ENCODE measurements around the gene RHOG.

DNA sequence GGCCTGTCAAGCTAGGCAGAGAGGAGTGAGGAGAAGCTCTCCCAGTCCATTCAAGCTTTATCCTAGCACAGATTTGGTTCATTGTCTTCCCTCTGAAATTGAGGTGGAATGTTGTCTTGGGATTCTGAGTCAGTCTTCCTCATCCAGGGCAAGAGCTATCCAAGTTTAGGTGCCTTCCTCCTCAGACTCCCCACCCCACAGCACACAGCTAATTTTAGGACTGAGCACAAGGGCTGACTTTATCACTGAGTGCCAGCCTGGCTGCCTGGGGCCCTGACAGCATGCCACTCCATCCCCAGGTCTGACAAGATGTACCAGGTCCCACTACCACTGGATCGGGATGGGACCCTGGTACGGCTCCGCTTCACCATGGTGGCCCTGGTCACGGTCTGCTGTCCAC lies 29.8 kb downstream of the RHOG start:
- TF ChIP-seq, protein P1, sequence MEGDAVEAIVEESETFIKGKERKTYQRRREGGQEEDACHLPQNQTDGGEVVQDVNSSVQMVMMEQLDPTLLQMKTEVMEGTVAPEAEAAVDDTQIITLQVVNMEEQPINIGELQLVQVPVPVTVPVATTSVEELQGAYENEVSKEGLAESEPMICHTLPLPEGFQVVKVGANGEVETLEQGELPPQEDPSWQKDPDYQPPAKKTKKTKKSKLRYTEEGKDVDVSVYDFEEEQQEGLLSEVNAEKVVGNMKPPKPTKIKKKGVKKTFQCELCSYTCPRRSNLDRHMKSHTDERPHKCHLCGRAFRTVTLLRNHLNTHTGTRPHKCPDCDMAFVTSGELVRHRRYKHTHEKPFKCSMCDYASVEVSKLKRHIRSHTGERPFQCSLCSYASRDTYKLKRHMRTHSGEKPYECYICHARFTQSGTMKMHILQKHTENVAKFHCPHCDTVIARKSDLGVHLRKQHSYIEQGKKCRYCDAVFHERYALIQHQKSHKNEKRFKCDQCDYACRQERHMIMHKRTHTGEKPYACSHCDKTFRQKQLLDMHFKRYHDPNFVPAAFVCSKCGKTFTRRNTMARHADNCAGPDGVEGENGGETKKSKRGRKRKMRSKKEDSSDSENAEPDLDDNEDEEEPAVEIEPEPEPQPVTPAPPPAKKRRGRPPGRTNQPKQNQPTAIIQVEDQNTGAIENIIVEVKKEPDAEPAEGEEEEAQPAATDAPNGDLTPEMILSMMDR (IDR thresholded peaks at IDR 0.05), result no peak
- TF ChIP-seq POLR2A (IDR thresholded peaks at IDR 0.05), result no peak
